Thoracic aorta (tissue), 2 donors: ENCODE results near the gene C17orf107. TPM values are rescaled to one million over a fixed set of nuclear protein-coding genes. Genes with fewer than 3 reads are reported as not detected.

Experiments
- ATAC-seq: fragments of 150-250 bp; one replicate; pipeline ENCODE4 v1.8.0; 2017; ENCODE audit warnings: low read depth; ENCODE audit not compliant: insufficient number of reproducible peaks, low FRiP score
- DNase-seq: peaks from one replicate; pipeline ENCODE4 v3.0.0-alpha.2; 2020; ENCODE audit warnings: low spot score
- H3K27ac ChIP-seq, 2 donors: fragments of 200-600 bp; sonication (generic); 1 replicate in 1 of 2; 2 replicates in 1 of 2; pipeline ENCODE4 v1.5.1; 2016; ENCODE audit warnings: mild to moderate bottlenecking in 2 of 2, moderate library complexity in 2 of 2
- H3K27me3 ChIP-seq: fragments of 200-600 bp; sonication (generic); replicated peaks from 2 replicates; pipeline ENCODE4 v1.6.0; 2016; ENCODE audit warnings: mild to moderate bottlenecking; ENCODE audit not compliant: insufficient read depth
- H3K36me3 ChIP-seq: fragments of 200-600 bp; sonication (generic); one replicate; pipeline ENCODE4 v1.5.1; 2016
- H3K4me1 ChIP-seq, 2 donors: fragments of 200-600 bp; sonication (generic); 1 replicate in 1 of 2; 2 replicates in 1 of 2; pipeline versions ENCODE4 v1.5.1 to v1.6.0; 2016; ENCODE audit warnings: low read depth in 2 of 2, mild to moderate bottlenecking in 1 of 2; ENCODE audit not compliant: control insufficient read depth in 1 of 2
- H3K4me3 ChIP-seq: fragments of 200-600 bp; sonication (generic); 2 replicates; pipeline ENCODE4 v1.5.1; 2016; ENCODE audit warnings: mild to moderate bottlenecking
- H3K9me3 ChIP-seq: fragments of 200-600 bp; sonication (generic); 2 replicates; pipeline ENCODE4 v1.5.1; 2016
- total RNA-seq, 2 donors: library from RNA; depleted of rRNA; stranded (reverse); fragments of >200 nt; gene quantifications; one replicate each; pipeline versions ENCODE4 v1.1.0 to v1.2.3, GENCODE V29; 2016
- TF ChIP-seq, protein P1 (sequence below): fragments of 200-600 bp; sonication (generic); IDR thresholded peaks from one replicate; pipeline ENCODE4 v1.5.1; 2019; ENCODE audit warnings: antibody characterized with exemption

The C17orf107 gene
- total RNA-seq, 2 donors from 2014 or later, result 1.9 to 5.6 TPM

DNA sequence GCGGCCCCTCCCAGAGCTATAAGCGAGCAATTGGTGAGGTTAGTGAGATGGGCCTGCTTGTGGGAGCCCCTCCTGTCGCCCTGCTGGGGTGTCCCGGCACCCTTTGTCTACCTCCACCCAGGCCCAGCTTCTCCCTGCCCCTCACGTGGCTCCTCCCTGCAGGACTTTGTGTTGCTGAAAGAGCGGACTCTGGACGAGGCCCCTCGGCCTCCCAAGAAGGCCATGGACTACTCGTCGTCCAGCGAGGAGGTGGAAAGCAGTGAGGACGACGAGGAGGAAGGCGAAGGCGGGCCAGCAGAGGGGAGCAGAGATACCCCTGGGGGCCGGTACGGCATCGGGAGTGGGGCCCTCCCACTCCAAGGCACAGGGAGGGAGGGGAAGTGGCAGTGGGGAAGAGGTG, 6.1 kb upstream of the C17orf107 start:
- no peaks in the 10 kb centered on the region for H3K4me1 ChIP-seq
- no peaks in the 10 kb centered on the region for H3K9me3 ChIP-seq
- no peak for ATAC-seq
- H3K27me3 ChIP-seq, result no peaks in the 10 kb centered on the region
- H3K4me3 ChIP-seq, result no peak overlapping the region
- TF ChIP-seq, protein P1, sequence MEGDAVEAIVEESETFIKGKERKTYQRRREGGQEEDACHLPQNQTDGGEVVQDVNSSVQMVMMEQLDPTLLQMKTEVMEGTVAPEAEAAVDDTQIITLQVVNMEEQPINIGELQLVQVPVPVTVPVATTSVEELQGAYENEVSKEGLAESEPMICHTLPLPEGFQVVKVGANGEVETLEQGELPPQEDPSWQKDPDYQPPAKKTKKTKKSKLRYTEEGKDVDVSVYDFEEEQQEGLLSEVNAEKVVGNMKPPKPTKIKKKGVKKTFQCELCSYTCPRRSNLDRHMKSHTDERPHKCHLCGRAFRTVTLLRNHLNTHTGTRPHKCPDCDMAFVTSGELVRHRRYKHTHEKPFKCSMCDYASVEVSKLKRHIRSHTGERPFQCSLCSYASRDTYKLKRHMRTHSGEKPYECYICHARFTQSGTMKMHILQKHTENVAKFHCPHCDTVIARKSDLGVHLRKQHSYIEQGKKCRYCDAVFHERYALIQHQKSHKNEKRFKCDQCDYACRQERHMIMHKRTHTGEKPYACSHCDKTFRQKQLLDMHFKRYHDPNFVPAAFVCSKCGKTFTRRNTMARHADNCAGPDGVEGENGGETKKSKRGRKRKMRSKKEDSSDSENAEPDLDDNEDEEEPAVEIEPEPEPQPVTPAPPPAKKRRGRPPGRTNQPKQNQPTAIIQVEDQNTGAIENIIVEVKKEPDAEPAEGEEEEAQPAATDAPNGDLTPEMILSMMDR, result no peak
- H3K27ac ChIP-seq, result no peak overlapping the region
- DNase-seq, result no peak
- peaks cover 59% of the 10 kb centered on the region for H3K36me3 ChIP-seq

DNA sequence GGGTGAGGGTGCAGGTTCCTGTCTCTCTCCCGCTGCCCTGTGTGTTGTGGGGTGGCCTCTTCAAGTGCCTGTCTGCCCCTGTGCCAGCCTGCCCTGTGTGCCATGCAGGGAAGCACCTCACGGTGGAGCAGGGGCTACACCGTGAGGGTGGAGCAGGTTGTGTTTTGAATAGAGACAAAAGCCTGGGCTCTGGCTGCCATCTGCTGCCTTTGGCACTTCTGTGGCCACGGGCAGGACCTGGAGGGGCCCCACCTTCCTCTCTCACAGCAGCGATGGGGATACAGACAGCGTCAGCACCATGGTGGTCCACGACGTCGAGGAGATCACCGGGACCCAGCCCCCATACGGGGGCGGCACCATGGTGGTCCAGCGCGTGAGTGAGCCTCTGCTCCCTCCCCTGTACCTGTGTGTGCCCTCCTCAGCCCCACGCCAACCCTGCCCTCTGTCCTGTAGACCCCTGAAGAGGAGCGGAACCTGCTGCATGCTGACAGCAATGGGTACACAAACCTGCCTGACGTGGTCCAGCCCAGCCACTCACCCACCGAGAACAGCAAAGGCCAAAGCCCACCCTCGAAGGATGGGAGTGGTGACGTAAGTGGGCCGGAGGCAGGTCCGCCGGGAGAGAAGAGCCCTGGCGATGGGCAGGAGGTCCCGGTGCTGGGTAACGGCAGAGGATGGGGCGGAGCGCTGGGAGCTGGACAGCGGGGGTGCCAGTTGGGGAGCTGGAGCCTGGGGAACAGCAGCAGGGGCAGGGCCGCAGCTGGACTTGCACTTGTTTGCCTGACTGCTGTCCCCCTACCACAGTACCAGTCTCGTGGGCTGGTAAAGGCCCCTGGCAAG, 5.4 kb upstream of the C17orf107 start:
- no peak for ATAC-seq
- H3K36me3 ChIP-seq, result peaks cover 59% of the 10 kb centered on the region

DNA sequence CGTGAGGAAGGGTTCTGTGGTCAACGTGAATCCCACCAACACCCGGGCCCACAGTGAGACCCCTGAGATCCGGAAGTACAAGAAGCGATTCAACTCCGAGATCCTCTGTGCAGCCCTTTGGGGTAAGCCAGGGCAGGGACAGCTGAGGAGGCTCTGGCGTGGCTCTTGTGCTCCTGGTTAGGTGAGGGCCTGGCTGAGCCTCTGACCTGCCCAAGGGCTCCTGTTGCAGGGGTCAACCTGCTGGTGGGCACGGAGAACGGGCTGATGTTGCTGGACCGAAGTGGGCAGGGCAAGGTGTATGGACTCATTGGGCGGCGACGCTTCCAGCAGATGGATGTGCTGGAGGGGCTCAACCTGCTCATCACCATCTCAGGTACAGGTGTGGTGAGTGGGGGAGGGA, 4.2 kb upstream of the C17orf107 start:
- no peaks in the 10 kb centered on the region for H3K27me3 ChIP-seq
- DNase-seq (no peak), ATAC-seq (no peak)
- H3K4me3 ChIP-seq, result no peak overlapping the region
- TF ChIP-seq, protein P1, result no peak
- H3K36me3 ChIP-seq, result peaks cover 55% of the 10 kb centered on the region
- peaks cover 0 to 16% of the 10 kb centered on the region in 2 donors for H3K4me1 ChIP-seq
- H3K27ac ChIP-seq, result no peak overlapping the region
- no peaks in the 10 kb centered on the region for H3K9me3 ChIP-seq

More for the DNA sequence above, 5.4 kb upstream of the C17orf107 start:
- H3K4me1 ChIP-seq, result peaks cover 0 to 4% of the 10 kb centered on the region in 2 donors
- no peak for DNase-seq
- no peaks in the 10 kb centered on the region for H3K9me3 ChIP-seq
- no peaks in the 10 kb centered on the region for H3K27me3 ChIP-seq
- H3K27ac ChIP-seq, result no peak overlapping the region
- TF ChIP-seq, protein P1, result no peak
- H3K4me3 ChIP-seq, result no peak overlapping the region

DNA sequence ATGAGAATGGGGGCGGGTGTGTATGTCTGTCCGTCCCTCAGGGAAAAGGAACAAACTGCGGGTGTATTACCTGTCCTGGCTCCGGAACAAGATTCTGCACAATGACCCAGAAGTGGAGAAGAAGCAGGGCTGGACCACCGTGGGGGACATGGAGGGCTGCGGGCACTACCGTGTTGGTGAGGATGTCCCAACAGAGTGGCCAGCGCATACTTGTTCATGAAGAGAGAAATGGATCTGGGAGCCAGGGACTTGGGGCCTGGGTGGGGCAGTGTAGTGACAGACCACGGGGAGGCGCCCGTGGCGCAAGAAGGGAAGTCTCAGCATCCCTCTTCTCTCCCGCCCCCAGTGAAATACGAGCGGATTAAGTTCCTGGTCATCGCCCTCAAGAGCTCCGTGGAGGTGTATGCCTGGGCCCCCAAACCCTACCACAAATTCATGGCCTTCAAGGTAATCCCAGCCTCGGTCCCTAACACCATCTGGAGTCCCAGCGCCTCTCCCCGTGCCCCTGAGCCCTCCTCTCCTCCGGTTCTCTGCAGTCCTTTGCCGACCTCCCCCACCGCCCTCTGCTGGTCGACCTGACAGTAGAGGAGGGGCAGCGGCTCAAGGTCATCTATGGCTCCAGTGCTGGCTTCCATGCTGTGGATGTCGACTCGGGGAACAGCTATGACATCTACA, 3.5 kb upstream of the C17orf107 start:
- H3K27ac ChIP-seq, result no peak overlapping the region
- H3K4me3 ChIP-seq, result no peak overlapping the region
- no peaks in the 10 kb centered on the region for H3K9me3 ChIP-seq
- peaks cover 48% of the 10 kb centered on the region for H3K36me3 ChIP-seq
- peaks cover 0 to 16% of the 10 kb centered on the region in 2 donors for H3K4me1 ChIP-seq
- TF ChIP-seq, protein P1, result no peak
- H3K27me3 ChIP-seq, result no peaks in the 10 kb centered on the region
- ATAC-seq (no peak), DNase-seq (no peak)
